Calu3 (cell line): ENCODE data around the gene GRIK4. TPM values are rescaled to one million over a fixed set of nuclear protein-coding genes. Genes with fewer than 3 reads are reported as not detected.

Experiments
- BruUV-seq: library from RNA; stranded (reverse); fragments of 400-500 nt; replicated peaks from 2 replicates; lab custom pipeline; 2021; lab: Mats Ljungman, UMichigan
- CTCF ChIA-PET: fragments of 300-600 bp; sonication (Branson Sonifier 250); formaldehyde crosslinking; loops from one replicate; lab custom pipeline; 2022; ENCODE audit warnings: antibody characterized with exemption; lab: Charles Lee
- DNase-seq: peaks from one replicate; pipeline ENCODE4 v3.0.0; 2022
- H3K27ac Mint-ChIP-seq: one replicate; pipeline ENCODE4 v1.8.0; 2022; ENCODE audit warnings: mixed read lengths; ENCODE audit not compliant: unreplicated experiment
- H3K27me3 Mint-ChIP-seq: one replicate; pipeline ENCODE4 v1.8.0; 2022; ENCODE audit warnings: mixed read lengths; ENCODE audit not compliant: unreplicated experiment
- H3K36me3 Mint-ChIP-seq: one replicate; pipeline ENCODE4 v1.8.0; 2022; ENCODE audit warnings: mild to moderate bottlenecking, moderate library complexity, mixed read lengths; ENCODE audit not compliant: insufficient read depth, unreplicated experiment
- H3K4me1 Mint-ChIP-seq: one replicate; pipeline ENCODE4 v1.8.0; 2022; ENCODE audit warnings: mild to moderate bottlenecking, low read depth, mixed read lengths; ENCODE audit not compliant: unreplicated experiment
- H3K4me3 Mint-ChIP-seq: one replicate; pipeline ENCODE4 v1.8.0; 2022; ENCODE audit warnings: mild to moderate bottlenecking, low read depth, moderate library complexity, mixed read lengths; ENCODE audit not compliant: unreplicated experiment
- H3K9me3 Mint-ChIP-seq: one replicate; pipeline ENCODE4 v1.8.0; 2022; ENCODE audit warnings: low read depth, mixed read lengths; ENCODE audit not compliant: unreplicated experiment
- intact Hi-C: fragments of 100-400 bp; cut with micrococcal nuclease; formaldehyde crosslinking; loops from one replicate; pipeline ENCODE4 v1.10.0; 2022; ENCODE audit not compliant: unreplicated experiment
- total RNA-seq: library from RNA; stranded (reverse); gene quantifications from 2 replicates; pipeline ENCODE4 v1.2.3, GENCODE V29; 2022
- TF ChIP-seq, protein P1 (sequence below): fragments of 200-600 bp; IDR thresholded peaks from one replicate; pipeline ENCODE4 v1.8.0; 2022; ENCODE audit warnings: antibody characterized with exemption; ENCODE audit not compliant: unreplicated experiment

The GRIK4 gene
- total RNA-seq, 1 experiment from 2014 or later = not detected

DNA sequence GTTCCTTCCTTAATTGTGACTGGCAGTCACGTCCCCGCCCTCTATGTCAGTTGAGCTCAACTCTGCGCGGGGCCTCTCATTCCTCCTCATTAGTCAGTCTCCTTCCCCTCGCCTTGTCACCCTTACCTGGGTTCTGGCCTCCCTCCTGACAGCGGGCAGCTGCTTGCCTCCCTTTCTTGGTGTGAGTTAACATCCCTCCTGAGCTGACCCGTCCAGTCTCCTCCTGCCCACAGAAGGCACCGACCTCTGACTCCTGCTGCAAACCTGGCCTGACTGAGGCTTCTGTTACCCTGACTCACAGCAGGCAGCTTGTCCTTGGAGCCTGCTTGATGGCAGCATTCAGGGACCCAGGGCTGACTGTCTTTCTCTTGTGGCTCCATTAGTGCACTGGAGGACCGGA is 45.2 kb downstream of the GRIK4 start:
- Mint-ChIP-seq H3K4me1 (no peaks in the 10 kb centered on the region), H3K9me3 (no peaks in the 10 kb centered on the region), H3K27ac (no peak overlapping the region), H3K27me3 (peaks cover 70% of the 10 kb centered on the region), H3K36me3 (no peaks in the 10 kb centered on the region), H3K4me3 (no peak overlapping the region)
- no peak for DNase-seq
- intact Hi-C loops = no loop called here
- CTCF ChIA-PET = no interaction called here
- TF ChIP-seq, protein P1, sequence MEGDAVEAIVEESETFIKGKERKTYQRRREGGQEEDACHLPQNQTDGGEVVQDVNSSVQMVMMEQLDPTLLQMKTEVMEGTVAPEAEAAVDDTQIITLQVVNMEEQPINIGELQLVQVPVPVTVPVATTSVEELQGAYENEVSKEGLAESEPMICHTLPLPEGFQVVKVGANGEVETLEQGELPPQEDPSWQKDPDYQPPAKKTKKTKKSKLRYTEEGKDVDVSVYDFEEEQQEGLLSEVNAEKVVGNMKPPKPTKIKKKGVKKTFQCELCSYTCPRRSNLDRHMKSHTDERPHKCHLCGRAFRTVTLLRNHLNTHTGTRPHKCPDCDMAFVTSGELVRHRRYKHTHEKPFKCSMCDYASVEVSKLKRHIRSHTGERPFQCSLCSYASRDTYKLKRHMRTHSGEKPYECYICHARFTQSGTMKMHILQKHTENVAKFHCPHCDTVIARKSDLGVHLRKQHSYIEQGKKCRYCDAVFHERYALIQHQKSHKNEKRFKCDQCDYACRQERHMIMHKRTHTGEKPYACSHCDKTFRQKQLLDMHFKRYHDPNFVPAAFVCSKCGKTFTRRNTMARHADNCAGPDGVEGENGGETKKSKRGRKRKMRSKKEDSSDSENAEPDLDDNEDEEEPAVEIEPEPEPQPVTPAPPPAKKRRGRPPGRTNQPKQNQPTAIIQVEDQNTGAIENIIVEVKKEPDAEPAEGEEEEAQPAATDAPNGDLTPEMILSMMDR = no peak
- BruUV-seq = no TSS peak

DNA sequence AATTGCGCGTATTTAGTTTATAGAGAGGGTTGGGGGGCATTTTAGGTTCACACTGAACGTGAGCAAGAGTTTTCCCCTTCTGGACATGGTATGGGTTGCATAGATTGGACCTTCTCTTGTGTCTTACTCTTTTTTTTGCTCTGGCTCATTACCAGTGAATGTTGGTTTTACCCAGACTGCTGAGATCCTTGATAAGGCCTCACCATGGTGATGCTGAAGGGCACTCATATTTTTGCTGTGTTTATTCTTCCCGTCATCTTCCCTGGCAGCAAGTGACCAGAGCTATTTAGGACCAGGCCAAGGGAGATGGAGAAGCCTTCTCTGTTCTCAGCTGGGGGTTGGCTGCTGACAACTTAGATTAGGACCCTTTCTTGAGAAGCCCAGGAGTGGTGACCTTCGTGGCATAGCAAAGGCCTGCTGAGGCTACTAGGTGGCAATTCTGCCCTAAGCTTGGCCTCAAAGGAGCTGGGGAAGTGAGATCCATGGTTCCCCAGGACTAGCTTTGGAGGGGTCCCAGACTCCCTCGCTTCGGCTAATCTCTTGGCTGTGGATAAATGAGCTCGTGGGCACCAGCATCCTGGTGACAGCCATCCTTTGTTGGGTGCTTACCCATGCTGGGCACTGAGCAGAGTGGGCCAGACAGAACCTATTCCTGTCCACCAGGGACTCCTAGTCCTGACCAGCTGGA is 47.3 kb downstream of the GRIK4 start:
- Mint-ChIP-seq H3K4me3 (no peak overlapping the region), H3K36me3 (no peaks in the 10 kb centered on the region), H3K27me3 (peaks cover 70% of the 10 kb centered on the region), H3K9me3 (no peaks in the 10 kb centered on the region), H3K4me1 (no peaks in the 10 kb centered on the region), H3K27ac (no peak overlapping the region)
- intact Hi-C loops = no loop called here
- BruUV-seq = no TSS peak
- DNase-seq = no peak
- TF ChIP-seq, protein P1 = no peak
- CTCF ChIA-PET = no interaction called here

DNA sequence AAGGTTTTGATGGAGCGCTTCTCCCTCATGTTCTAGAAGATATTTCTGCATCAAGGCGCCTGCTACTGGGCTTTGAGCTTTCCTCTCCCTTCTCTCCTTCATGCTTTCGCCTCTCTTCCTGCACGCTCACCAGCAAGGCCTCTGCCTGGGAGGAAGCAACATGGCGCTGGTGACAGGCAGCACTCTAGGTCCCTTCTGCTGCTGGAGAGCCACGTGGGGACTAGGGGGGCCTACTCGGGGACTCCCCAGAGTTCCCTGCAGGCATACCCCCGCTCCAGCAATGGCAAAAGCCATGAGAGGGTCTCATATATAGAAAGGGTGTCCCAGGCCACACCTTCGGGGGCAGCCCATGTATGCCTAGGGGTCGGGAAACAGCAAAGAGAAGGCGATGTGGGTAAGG is 49.7 kb downstream of the GRIK4 start:
- Mint-ChIP-seq H3K27me3 (peaks cover 49% of the 10 kb centered on the region), H3K4me1 (no peaks in the 10 kb centered on the region), H3K36me3 (no peaks in the 10 kb centered on the region), H3K27ac (no peak overlapping the region), H3K4me3 (no peak overlapping the region), H3K9me3 (no peaks in the 10 kb centered on the region)
- CTCF ChIA-PET = no interaction called here
- DNase-seq = no peak
- no TSS peak for BruUV-seq
- TF ChIP-seq, protein P1 = no peak
- intact Hi-C loops = no loop called here

DNA sequence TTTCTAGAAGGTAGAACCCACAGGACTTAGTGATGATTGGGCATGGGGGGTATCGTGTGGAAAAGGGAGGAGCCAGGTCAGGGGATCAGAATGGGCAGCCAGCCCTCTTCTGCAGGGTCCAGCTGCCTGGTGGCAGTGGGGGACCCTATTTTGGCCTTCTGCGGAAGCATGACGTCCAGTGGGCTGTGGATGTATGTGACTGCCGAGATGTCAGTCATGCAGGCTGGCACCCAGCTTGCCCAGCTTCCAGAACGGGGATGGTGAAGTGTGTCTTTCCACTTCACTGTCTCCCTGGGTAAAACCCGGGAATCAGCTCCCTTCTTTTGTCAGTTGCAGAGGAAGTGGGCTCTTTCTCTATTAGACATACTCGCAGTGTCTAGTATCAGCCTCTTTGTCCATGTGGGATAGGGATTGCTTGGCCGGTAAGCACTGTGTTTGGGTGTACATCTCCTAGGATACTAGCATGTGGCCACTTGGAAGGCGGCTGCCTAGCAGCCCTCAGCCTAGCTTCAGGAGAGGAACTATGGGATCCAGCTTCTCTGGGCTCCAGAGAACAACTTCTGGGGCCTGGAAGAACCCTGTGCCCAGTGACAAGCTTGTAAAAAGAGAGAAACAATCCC is 51.4 kb downstream of the GRIK4 start:
- no peak for DNase-seq
- Mint-ChIP-seq H3K9me3 (no peaks in the 10 kb centered on the region), H3K4me3 (no peak overlapping the region), H3K36me3 (no peaks in the 10 kb centered on the region), H3K27me3 (peaks cover 35% of the 10 kb centered on the region), H3K27ac (no peak overlapping the region), H3K4me1 (no peaks in the 10 kb centered on the region)
- no TSS peak for BruUV-seq
- CTCF ChIA-PET = no interaction called here
- TF ChIP-seq, protein P1 = no peak
- intact Hi-C loops = no loop called here
